Gastroesophageal sphincter (tissue), 3 donors: ENCODE results near the gene PRRX1.

ENCODE experiments used
- POLR2A ChIP-seq, 2 donors: fragments of 450-650 bp; IDR thresholded peaks; one replicate each; pipeline ENCODE4 v1.6.1; 2017; ENCODE audit warnings: antibody characterized with exemption in 2 of 2, mild to moderate bottlenecking in 2 of 2, moderate library complexity in 1 of 2
- TF ChIP-seq, protein P1 (sequence below), 4 experiments: fragments of 200-600 bp in 2 of 4; fragments of 450-650 bp in 2 of 4; sonication (generic) in 1 of 4; IDR thresholded peaks; one replicate each; pipeline ENCODE4 v1.5.1; 2017 to 2019; ENCODE audit warnings: antibody characterized with exemption in 4 of 4, mild to moderate bottlenecking in 2 of 4, moderate library complexity in 2 of 4

DNA sequence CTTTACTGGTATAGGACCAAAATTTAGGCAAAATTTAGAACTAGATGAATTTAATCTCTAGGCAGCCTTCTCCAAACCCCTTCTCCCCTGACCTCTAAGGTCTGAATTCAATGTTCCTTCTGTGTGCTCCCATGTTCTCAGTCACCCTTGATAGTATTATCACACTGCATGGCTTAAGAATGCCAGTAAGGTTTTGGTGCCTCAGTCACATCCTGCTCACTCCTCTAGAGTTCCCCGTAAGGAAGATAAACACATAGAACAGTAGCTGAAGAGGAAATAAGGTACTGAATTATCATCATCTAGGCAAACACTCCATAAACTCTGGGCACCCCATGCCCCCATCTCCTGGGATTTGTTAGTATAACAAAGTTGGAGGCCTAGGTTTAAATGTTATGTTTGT, 18.2 kb downstream of the PRRX1 start:
- TF ChIP-seq, protein P1, sequence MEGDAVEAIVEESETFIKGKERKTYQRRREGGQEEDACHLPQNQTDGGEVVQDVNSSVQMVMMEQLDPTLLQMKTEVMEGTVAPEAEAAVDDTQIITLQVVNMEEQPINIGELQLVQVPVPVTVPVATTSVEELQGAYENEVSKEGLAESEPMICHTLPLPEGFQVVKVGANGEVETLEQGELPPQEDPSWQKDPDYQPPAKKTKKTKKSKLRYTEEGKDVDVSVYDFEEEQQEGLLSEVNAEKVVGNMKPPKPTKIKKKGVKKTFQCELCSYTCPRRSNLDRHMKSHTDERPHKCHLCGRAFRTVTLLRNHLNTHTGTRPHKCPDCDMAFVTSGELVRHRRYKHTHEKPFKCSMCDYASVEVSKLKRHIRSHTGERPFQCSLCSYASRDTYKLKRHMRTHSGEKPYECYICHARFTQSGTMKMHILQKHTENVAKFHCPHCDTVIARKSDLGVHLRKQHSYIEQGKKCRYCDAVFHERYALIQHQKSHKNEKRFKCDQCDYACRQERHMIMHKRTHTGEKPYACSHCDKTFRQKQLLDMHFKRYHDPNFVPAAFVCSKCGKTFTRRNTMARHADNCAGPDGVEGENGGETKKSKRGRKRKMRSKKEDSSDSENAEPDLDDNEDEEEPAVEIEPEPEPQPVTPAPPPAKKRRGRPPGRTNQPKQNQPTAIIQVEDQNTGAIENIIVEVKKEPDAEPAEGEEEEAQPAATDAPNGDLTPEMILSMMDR (IDR thresholded peaks at IDR 0.05): no peak
- TF ChIP-seq POLR2A (IDR thresholded peaks at IDR 0.05): no peak
